ENCODE measurements around the gene GLIPR2.
A peak's percentile ranks its signal among the peaks of the same experiment; 100 is the strongest.
"Not testable (repeated sequence)": the region's sequence is repeated elsewhere in the genome, so short reads cannot be mapped to it uniquely, and the experiment has no call there.

GLIPR2 gene

DNA sequence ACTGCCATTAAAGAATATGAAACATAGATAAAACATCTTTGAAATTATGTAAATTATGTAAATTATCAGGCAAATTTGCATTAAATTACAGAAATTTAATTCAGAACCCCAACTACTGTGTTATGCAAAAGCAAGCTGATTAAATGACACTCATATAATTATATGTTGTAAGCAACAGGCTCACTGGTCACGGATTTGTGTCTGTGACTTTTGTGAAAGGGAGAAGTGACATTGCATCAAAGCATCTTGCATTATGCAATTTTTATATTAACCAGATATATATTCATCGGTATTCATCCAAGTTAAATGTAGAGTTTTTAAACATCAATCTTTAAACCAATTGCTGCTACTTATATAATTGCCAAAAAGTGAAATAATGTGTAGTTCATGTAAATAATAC, 13.0 kb upstream of the GLIPR2 start:
- DNase-seq (ENCODE audit: low spot score), result no peak

DNA sequence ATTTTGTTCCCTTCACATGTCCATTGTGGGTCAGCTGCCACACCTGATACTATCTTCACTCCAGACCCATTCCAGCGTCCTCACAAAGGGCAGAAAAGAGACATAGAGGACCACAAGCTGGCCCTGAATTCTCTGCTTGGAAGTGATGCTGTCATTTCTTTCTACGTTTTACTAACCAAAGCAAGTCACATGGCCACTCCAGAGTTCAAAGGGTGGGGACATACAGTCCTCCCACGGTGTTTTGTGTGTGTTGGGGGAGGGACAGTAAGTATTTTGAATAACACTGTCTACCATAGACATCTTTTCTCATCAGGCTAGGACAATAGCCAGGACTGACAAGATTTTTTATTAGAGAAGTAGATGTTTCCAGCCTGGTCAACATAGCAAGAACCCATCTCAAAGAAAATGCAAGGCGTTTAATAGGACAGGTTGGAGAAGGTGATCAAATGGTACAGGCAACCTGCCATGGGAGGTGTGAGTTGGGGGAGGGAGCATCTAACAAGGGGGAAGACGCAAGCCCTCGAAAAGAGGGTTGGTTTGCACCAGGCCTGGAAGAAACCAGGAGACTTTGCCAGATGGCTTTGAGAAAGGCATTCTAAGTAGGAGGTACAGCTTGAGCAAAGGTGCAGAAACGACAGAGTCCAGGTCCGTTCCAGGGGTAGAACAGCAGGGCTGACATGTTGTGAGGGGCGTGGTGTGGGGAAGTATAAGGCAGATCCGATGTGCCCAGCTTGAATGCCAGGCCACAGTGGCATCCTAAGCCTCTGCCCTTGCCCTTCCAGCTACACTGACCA, 11.3 kb upstream of the GLIPR2 start:
- DNase-seq (ENCODE audit: low spot score), result no peak

DNA sequence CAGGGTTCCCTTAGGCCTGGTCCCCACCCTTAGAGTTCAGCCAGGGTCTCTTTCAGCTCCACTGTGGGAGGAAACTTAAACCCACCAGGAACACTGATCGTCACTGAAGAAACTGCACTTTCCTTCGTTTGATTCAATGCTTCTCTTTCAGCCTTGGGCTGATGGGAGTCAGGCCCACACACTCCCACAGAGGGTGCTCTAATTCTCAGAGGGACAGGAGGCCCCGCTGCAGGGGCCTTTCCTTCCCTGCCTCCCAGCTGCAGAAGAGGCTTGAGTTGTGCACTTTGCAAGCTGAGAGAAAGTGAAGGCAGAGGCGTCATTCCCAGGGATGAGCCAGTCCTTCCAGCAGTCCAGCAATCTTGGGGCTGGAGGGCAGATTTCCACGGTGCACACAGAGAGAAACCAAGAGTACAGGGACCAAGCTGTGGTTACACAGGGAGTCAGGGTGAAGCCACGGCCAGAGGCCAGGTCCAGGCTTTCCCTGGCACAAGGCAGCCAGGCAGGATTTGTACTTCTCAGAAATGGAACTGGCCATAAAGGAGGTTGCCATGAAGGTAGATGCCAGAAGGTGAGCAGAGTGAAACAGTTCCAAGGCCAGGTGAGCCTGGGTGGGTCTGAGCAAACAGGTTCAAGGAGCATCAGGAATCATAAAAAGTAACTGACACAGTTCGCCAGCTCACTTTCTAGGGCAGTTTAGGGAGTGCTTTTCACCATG, 10.4 kb upstream of the GLIPR2 start:
- no peak for DNase-seq (ENCODE audit: low spot score)

DNA sequence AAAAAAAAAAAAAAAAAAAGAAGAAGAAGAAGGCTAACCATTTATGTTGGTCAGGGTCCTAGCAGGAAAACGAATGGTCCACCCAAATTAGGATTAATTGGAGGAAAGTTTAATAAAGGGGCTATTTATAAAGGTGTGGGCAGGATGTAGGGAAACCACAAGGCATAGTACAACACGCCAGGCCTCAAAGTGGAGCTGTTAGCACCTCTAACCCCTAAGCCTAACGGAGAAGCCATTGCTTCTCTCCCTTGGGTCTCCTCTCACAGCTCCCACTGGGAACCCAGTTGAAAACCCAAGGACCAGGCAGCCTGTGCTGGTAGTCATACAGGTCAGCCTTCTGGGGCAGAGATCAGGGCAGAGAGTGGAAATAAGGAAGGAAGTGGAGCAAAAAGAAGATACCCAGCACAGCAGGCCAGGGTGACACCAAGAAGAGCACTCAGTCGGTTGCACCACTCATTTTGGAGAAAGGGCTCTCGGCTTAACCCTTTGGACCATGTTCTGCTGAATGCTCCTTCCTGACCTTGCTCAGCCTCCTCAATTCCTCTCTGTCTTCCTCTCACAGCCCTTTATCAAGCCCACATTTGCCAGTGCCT, 8.8 kb upstream of the GLIPR2 start:
- no peak for DNase-seq (ENCODE audit: low spot score)

DNA sequence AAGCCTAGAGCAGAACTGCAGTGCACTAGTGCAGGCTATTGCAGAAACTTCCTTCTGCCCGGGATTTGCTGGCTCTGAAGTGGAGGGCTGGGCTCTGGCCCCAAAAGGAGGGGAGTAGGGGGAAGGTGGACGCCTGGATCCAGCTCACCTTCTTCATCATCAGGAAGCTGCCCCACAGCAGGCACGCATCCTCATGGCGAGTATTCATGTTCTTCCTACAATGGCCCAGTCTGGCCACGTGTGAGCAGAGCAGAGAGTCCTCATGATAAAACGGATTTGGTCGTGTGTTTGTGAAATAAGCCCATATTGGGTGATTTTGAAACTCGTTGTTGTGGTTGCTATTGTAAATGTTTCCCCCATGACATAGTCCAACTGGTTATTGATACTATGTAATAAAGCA, 8.2 kb upstream of the GLIPR2 start:
- DNase-seq (ENCODE audit: low spot score), result no peak

GRCh38 chr9:36129139-36129538, 7.4 kb upstream of the GLIPR2 start:
- no peak for DNase-seq (ENCODE audit: low spot score)

GRCh38 chr9:36131666-36132065, 4.9 kb upstream of the GLIPR2 start:
- DNase-seq (ENCODE audit: low spot score), result not testable (repeated sequence)

- no peak for DNase-seq (ENCODE audit: low spot score)
These were observed 4.4 kb upstream of the GLIPR2 start for GRCh38 chr9:36132086-36132485.

DNA sequence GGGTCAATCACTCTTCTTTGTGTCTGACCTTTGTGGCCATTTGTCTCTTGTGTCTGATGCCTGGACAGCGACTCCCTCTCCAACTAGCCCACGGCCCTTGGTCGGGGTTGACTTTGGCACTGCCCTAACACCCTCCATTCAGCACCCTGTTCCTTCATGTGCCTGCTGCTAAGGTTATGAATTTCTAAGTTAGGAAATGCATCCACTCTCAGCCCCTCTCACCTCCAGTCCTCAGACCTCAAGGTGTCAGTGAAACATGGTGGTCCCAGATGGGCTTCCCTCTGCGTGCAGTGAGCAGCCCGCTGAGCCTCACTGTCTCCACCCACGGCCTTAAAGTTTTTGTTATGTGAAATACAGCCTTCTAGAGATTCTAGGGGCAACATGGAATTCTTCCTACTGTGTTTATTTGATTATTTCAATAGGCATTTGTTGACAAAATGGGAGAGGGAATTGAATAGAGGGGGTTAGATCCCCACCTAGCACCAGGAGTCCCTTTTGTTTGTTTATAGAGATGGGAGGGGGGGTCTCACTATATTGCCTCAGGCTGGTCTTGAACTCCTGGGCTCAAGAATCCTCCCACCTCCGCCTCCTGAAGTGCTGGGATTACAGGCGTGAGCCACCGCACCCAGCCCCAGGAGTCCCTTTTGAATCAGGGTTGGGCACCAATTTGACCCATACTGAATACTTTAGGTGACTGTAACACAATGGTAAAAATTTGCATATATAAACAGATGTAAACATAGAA, 1.6 kb upstream of the GLIPR2 start:
- DNase-seq (ENCODE audit: low spot score), result no peak

DNA sequence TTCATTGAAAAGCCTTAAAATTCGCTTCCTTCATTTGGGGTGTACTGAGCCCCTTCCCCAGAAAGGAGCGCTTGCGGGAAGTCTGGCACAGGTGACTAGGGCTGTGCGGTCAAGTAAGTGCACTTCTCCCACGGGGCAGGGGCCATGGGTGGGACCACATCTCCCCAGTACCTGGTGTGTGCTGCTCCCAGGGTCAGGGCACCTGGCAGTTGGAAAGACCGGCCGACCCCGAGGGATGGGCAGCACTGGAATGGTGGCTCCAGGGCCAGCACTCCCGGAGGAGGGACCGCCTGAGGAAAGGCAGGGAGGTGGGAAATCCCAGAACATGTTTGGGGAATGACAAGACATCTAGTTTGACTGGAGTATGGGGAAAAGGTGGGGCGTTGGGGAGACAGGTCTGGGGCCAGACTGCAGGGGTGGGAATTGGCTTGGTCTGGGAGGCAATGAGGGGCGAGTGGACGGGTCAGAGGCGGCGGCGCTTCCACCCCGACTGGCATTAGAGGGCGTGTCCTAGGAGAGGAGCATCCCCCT, 727 bp upstream of the GLIPR2 start:
- no peak for DNase-seq (ENCODE audit: low spot score)

GRCh38 chr9:36136894-36137391, 410 bp downstream of the GLIPR2 start:
- no peak for DNase-seq (ENCODE audit: low spot score)

DNA sequence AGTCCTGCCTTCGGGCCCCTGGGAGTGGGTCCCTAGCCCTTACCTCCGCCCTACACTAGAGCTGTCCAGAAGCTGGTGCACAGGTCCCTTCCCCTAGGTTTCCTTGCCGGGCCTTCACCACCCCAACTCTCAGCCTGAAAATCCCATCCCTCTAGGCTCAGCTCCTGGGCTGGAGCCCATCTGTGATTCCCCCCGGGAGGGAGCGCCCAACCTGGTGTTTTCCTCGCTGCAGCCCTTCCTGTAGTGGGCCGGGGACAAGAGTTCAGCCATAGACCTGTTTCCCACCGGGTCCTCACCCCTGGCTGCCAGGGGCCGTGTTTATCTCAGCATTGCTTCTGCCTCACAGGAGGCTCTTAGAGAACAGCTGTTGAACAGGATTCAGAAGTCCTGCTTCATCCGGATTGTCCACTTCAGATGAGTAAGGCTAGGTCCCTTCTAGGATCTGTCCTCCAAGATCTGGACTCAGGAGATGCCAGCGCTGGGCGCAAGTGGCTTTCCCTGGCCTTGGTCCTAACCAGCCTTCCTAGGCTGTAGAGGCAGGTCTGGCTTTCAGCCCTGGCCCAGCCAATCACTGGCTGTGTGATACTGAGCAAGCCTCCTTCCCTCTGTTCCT, 965 bp downstream of the GLIPR2 start:
- no peak for DNase-seq (ENCODE audit: low spot score)

DNA sequence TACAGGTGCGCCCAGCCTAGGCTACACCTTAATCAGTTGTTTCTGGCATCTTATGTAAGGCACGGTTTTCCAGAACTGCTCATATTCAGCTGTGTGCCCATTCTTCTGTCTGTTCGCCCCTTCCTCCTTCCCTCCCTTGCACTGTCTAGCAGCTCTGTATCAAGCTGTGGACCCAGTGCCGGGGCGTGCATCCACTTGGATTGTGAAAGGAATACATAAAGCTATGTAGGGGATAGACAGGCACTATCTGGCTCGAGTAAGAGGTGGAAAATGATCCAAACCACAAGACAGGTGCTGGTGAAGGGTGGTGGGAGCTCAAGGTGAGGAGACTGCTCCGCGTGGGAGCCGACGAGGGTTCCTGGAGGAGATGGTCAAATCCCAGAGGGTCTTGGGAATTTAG, 2.0 kb downstream of the GLIPR2 start:
- DNase-seq (ENCODE audit: low spot score), result no peak

- no peak for DNase-seq (ENCODE audit: low spot score)
These were observed 2.4 kb downstream of the GLIPR2 start for GRCh38 chr9:36138901-36139300.

DNA sequence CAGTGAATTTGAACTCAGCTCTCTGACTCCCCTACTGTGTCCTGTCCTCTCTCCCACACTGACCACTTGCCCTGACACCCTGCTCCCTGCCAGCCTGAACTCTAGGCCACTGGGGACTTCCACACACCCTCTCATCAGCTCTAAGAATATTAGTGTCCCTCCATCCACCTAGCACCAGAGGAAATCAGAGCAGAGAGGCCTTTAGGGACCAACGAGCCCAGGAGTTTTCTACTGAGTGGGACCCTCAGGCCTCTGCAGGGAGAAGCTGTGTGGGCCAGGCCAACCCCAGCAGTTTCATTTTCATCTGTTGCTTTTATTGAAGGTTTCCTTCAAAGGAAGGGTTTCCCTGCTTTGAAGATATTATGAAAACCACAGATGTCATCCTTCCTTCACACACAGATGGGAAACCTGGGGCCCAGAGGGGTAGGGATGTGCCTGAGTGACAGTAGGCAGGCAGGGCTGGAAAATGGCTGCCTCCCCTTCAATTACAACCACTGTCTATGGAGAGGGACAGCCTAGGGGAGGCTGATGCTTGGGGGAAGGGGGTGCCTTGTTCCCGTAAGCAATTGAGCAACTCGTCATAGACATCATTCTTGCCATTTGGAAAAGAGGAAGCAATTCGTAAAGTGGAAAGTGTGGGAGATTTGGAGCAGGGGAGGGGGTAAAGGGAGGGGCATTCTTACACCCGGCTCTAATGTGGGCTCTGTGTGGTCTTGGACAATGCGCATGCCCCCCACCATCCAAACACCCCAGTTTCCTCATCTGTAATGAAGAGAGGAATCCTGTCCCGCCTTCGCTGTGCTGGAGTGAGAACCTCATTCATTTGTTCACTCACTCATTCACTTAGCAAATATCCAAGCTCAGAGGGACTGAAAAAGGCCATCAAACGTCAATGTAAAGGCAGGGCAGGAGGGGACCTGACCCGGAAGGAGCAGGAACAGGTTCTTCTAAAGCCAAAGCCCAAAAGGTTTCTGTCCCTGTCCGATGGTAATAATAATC, 3.9 kb downstream of the GLIPR2 start:
- DNase-seq (ENCODE audit: low spot score), result peak; percentile 51

DNA sequence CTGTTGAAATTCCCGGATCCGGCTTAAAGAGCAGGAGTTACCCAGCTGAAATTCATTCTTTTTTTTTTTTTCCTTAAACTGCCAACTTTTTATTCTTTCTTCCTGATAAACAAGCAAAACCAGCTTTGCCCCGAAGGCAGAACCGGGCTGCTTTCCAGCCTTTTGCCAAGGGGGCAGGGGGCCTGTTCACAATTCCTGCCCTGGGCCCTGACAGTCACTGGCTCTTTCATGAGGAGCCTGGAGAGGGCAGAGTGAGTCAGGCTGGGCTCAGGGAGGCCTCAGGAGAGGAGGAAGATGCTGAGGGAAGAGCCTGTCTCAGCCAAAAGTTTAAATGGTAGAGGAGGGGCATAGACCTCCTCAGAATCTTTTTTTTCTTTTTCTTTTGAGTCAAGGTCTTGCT, 4.8 kb downstream of the GLIPR2 start:
- no peak for DNase-seq (ENCODE audit: low spot score)

DNA sequence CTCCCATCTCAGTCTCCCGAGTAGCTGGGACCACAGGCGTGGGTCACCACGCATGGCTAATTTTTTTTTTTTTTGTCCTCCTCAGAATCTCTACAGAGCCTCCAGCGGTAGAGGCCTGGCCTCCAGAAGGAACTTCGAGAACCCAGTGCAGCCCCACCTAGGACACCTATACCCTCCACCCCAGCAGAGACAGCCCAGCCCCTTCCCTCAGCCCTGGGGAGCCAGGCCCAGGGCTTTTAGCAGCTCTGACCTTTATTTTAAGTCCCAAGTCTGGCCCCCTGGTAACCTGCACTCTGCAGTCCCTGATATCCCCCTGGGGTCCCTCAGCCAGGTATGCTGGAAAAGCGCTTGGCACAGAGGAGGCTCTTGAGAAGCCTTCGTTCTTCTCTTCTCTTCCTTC, 5.2 kb downstream of the GLIPR2 start:
- no peak for DNase-seq (ENCODE audit: low spot score)

GRCh38 chr9:36142510-36143244, 6.1 kb downstream of the GLIPR2 start:
- DNase-seq (ENCODE audit: low spot score), result no peak

- DNase-seq (ENCODE audit: low spot score), result no peak
These were observed 6.7 kb downstream of the GLIPR2 start for GRCh38 chr9:36143245-36143641.

All from CD4-positive, alpha-beta T cell treated with Interleukin-6 at 100 ng/mL for 8 hours (primary cell).